GM23248 (cell line): ENCODE results near the gene ITGA11.

Source experiments
- EZH2 ChIP-seq: fragments of 200-600 bp; sonication (generic); IDR thresholded peaks from 2 replicates; pipeline ENCODE4 v1.6.1; 2018; ENCODE audit warnings: antibody characterized with exemption, mild to moderate bottlenecking; ENCODE audit not compliant: insufficient read depth, poor library complexity, severe bottlenecking
- EZH2phosphoT487 ChIP-seq: fragments of 200-600 bp; sonication (generic); IDR thresholded peaks from 2 replicates; pipeline ENCODE4 v1.6.1; 2018; ENCODE audit warnings: antibody characterized with exemption, moderate library complexity, mild to moderate bottlenecking, low read depth; ENCODE audit not compliant: insufficient read depth

GRCh38 chr15:68414591-68414990 is 17.4 kb downstream of the ITGA11 start:
- TF ChIP-seq EZH2 (no peak), EZH2phosphoT487 (no peak)
